Ishikawa (cell line): ENCODE results near the gene ATP5F1D.

Experiments
- CEBPB ChIP-seq: IDR thresholded peaks from 2 replicates; pipeline ENCODE4 v1.6.1; 2012
- CREB1 ChIP-seq: IDR thresholded peaks from 2 replicates; pipeline ENCODE4 v1.6.1; 2012; ENCODE audit warnings: low read depth
- EGR1 ChIP-seq: IDR thresholded peaks from 2 replicates; pipeline ENCODE4 v1.6.1; 2012
- EP300 ChIP-seq: IDR thresholded peaks from 2 replicates; pipeline ENCODE4 v1.6.1; 2012; ENCODE audit warnings: borderline replicate concordance
- FOXM1 ChIP-seq: IDR thresholded peaks from 2 replicates; pipeline ENCODE4 v1.6.1; 2012; ENCODE audit warnings: low read depth, borderline replicate concordance
- NFIC ChIP-seq: IDR thresholded peaks from 2 replicates; pipeline ENCODE4 v1.6.1; 2012
- RAD21 ChIP-seq: IDR thresholded peaks from 2 replicates; pipeline ENCODE4 v1.6.1; 2012; ENCODE audit warnings: low read depth
- TAF1 ChIP-seq: IDR thresholded peaks from 2 replicates; pipeline ENCODE4 v1.6.1; 2012; ENCODE audit warnings: low read depth, mild to moderate bottlenecking
- TCF12 ChIP-seq: IDR thresholded peaks from 2 replicates; pipeline ENCODE4 v1.6.1; 2012; ENCODE audit warnings: low read depth
- TEAD4 ChIP-seq: IDR thresholded peaks from 2 replicates; pipeline ENCODE4 v1.6.1; 2012
- YY1 ChIP-seq: IDR thresholded peaks from 2 replicates; pipeline ENCODE4 v1.6.1; 2012; ENCODE audit warnings: low read depth
- ZBTB7A ChIP-seq: IDR thresholded peaks from 2 replicates; pipeline ENCODE4 v1.6.1; 2012; ENCODE audit warnings: low read depth
- TF ChIP-seq, protein P1 (sequence below): IDR thresholded peaks from 2 replicates; pipeline ENCODE4 v1.6.1; 2012
- TF ChIP-seq, protein P2 (sequence below): IDR thresholded peaks from 2 replicates; pipeline ENCODE4 v1.6.1; 2012; ENCODE audit warnings: low read depth, mild to moderate bottlenecking
- TF ChIP-seq, protein P3 (sequence below): IDR thresholded peaks from 2 replicates; pipeline ENCODE4 v1.6.1; 2012

The ATP5F1D gene

DNA sequence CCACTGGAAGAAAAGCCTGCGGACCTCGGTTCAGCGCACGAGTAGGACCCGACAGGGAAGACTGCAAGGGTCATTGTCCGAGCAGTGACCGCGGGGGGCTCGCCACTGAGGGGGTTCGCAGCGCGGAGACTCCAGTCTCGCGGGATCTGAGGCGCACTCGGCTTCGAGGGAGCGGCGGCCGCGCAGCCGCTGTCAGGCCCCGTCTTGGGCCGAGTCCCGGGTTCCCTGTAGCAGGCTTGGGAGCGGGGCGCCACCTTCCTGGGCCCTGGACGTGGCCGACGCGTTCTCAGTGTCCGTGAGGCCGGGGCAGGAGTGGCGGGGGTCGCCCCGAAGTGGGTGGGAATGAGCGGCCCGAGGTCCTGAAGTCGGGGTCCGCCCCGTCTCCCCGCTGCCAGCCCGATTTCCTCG, 33.3 kb downstream of the ATP5F1D start:
- TF ChIP-seq, protein P1, sequence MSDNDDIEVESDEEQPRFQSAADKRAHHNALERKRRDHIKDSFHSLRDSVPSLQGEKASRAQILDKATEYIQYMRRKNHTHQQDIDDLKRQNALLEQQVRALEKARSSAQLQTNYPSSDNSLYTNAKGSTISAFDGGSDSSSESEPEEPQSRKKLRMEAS: no peak
- TF ChIP-seq RAD21 (no peak), EP300 (no peak), CREB1 (no peak)
- TF ChIP-seq, protein P2, sequence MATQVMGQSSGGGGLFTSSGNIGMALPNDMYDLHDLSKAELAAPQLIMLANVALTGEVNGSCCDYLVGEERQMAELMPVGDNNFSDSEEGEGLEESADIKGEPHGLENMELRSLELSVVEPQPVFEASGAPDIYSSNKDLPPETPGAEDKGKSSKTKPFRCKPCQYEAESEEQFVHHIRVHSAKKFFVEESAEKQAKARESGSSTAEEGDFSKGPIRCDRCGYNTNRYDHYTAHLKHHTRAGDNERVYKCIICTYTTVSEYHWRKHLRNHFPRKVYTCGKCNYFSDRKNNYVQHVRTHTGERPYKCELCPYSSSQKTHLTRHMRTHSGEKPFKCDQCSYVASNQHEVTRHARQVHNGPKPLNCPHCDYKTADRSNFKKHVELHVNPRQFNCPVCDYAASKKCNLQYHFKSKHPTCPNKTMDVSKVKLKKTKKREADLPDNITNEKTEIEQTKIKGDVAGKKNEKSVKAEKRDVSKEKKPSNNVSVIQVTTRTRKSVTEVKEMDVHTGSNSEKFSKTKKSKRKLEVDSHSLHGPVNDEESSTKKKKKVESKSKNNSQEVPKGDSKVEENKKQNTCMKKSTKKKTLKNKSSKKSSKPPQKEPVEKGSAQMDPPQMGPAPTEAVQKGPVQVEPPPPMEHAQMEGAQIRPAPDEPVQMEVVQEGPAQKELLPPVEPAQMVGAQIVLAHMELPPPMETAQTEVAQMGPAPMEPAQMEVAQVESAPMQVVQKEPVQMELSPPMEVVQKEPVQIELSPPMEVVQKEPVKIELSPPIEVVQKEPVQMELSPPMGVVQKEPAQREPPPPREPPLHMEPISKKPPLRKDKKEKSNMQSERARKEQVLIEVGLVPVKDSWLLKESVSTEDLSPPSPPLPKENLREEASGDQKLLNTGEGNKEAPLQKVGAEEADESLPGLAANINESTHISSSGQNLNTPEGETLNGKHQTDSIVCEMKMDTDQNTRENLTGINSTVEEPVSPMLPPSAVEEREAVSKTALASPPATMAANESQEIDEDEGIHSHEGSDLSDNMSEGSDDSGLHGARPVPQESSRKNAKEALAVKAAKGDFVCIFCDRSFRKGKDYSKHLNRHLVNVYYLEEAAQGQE: no peak

DNA sequence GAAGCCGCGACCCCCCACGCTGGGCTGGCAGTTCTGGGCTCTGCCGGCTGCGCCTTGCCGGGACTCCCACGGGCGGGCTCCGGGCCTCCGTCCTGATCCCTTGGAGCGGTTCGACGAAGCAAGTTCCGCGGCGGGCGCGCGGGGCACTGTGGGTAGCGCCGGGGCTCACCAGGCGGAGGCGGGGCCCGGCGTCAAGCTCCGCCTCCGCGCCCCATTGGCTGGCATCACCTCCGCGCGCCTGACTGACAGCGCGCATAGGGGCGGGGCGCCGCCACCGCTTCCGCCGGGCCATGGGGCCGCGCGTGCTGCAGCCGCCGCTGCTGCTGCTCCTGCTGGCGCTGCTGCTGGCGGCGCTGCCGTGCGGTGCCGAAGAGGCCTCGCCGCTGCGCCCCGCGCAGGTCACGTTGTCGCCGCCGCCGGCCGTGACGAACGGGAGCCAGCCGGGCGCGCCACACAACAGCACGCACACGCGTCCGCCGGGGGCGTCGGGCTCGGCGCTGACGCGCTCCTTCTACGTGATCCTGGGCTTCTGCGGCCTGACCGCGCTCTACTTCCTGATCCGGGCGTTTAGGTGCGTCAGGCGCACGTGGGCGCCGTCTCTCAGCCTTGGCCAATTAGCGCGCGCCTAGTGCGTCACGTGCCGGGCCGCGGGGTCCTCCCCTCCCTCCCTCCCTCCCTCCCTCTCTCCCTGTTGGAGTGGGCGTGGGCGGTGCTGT, 33.9 kb downstream of the ATP5F1D start, which contains the start of gene FAM174C:
Gene FAM174C, plus strand, starts transcription at position 271 of the 716 bp plus-strand sequence. Its CDS starts 20 bp downstream, at position 291.
- no peak for TF ChIP-seq NFIC
- no peak for TF ChIP-seq ZBTB7A
- no peak for TF ChIP-seq CEBPB
- no peak; the same call in 1 of the 2 replicates for TF ChIP-seq YY1
- TF ChIP-seq FOXM1: no peak
- peak; percentile 70; the same call in 1 of the 2 replicates for TF ChIP-seq TAF1
- no peak for TF ChIP-seq EP300
- TF ChIP-seq CREB1: peak; percentile 78
- TF ChIP-seq, protein P3, sequence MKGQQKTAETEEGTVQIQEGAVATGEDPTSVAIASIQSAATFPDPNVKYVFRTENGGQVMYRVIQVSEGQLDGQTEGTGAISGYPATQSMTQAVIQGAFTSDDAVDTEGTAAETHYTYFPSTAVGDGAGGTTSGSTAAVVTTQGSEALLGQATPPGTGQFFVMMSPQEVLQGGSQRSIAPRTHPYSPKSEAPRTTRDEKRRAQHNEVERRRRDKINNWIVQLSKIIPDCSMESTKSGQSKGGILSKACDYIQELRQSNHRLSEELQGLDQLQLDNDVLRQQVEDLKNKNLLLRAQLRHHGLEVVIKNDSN: peak; percentile 99
- TF ChIP-seq RAD21: no peak
- TF ChIP-seq TCF12: no peak; the same call in 1 of the 2 replicates
- peak; percentile 98; the same call in 1 of the 2 replicates for TF ChIP-seq EGR1
- TF ChIP-seq, protein P1: peak; percentile 77
- TF ChIP-seq, protein P2: no peak
- no peak for TF ChIP-seq TEAD4

DNA sequence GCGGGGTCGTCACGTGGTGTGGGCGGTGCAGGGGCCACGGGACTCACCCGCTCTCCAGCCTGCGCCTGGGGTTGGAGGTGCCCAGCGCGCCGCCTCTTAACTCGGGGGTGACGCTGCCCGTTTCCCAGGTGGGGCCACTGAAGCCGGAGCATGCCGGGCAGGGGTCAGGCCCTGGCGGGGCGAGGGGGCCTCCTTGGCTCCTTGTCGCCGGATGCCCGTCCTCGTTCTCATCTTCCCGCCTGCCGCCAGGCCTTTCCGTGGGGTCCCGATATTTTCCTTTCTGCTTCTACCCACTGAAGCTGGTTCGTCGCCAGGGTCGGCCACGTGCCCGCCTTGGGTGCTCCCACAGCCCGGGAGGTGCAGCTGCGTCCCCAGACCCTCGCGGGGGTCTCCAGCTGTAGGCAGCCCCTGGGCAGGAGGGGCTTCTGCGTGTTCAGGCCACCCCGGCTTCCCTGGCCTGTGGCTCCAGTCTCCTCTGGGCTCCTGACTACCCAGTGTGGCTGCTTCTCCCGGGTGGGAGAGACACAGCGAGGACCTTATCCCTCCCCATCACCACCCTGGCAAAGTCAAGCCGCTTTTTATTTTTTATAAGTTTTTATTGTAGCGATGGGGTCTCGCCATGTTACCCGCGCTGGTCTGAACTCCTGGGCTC, 34.6 kb downstream of the ATP5F1D start:
- TF ChIP-seq TEAD4: peak; percentile 11; the same call in 1 of the 2 replicates
- TF ChIP-seq TCF12: no peak; the same call in 1 of the 2 replicates
- TF ChIP-seq CEBPB: no peak
- TF ChIP-seq ZBTB7A: peak; percentile 63
- no peak for TF ChIP-seq YY1
- no peak for TF ChIP-seq NFIC
- no peak for TF ChIP-seq TAF1
- TF ChIP-seq FOXM1: no peak
- TF ChIP-seq, protein P2: no peak
- no peak for TF ChIP-seq CREB1
- TF ChIP-seq EP300: no peak
- TF ChIP-seq EGR1: no peak; the same call in 1 of the 2 replicates
- TF ChIP-seq, protein P1: no peak; the same call in none of the 2 replicates

DNA sequence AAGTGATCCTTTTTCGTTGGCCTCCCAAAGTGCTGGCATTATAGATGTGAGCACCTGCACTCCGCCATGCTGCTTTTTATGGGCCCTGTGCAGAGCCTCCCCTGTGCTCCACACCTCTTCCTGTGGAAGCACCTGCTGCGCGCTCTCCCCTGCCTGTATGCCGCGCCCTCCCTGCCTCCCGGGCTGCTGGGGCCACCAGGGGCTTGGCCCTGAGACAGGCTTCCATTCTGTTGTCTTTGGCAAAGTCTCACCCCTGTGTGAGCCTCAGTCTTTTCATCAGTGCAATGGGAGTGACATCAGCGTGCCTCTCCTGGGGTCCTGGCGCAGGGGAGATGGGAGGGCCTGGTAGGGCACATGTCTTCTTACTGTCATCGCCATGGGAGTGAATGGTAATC, 35.1 kb downstream of the ATP5F1D start:
- TF ChIP-seq RAD21 (no peak), FOXM1 (no peak), TCF12 (no peak), EP300 (no peak), TEAD4 (no peak), YY1 (no peak), NFIC (no peak), ZBTB7A (no peak)
